Smooth muscle cell (in vitro differentiated cells): ENCODE data around the gene LEFTY1. TPM values are rescaled to one million over a fixed set of nuclear protein-coding genes. Genes with fewer than 3 reads are reported as not detected.

Experiments
- DNase-seq: peaks from one replicate; lab custom pipeline; 2025; ENCODE audit not compliant: unreplicated experiment; lab: John Stamatoyannopoulos, UW
- H2AFZ ChIP-seq: fragments of 200-600 bp; sonication (generic); 2 replicates; pipeline ENCODE4 v1.6.0; 2016; ENCODE audit warnings: antibody characterized with exemption, low read depth, mild to moderate bottlenecking
- H3F3A ChIP-seq: fragments of 200-600 bp; sonication (generic); 2 replicates; pipeline ENCODE4 v1.6.0; 2017; ENCODE audit warnings: antibody characterized with exemption, low read depth
- H3K27ac ChIP-seq: fragments of 200-600 bp; sonication (generic); 2 replicates; pipeline ENCODE4 v1.5.1; 2016; ENCODE audit warnings: low read depth, mild to moderate bottlenecking
- H3K27me3 ChIP-seq: fragments of 200-600 bp; sonication (generic); 2 replicates; pipeline ENCODE4 v1.6.1; 2016; ENCODE audit warnings: low read depth, mild to moderate bottlenecking
- H3K36me3 ChIP-seq: fragments of 200-600 bp; sonication (generic); 2 replicates; pipeline ENCODE4 v1.5.1; 2016; ENCODE audit warnings: low read depth
- H3K4me1 ChIP-seq: fragments of 200-600 bp; sonication (generic); 2 replicates; pipeline ENCODE4 v1.5.1; 2016; ENCODE audit warnings: low read depth
- H3K4me2 ChIP-seq: fragments of 200-600 bp; sonication (generic); 2 replicates; pipeline ENCODE4 v1.6.0; 2016; ENCODE audit warnings: mild to moderate bottlenecking
- H3K4me3 ChIP-seq: fragments of 200-600 bp; sonication (generic); 2 replicates; pipeline ENCODE4 v1.5.1; 2016; ENCODE audit warnings: mild to moderate bottlenecking
- H3K79me2 ChIP-seq: fragments of 200-600 bp; sonication (generic); 2 replicates; pipeline ENCODE4 v1.6.0; 2016; ENCODE audit warnings: low read depth, mild to moderate bottlenecking
- H3K9ac ChIP-seq: fragments of 200-600 bp; sonication (generic); 2 replicates; pipeline ENCODE4 v1.6.0; 2016; ENCODE audit warnings: low read depth
- H3K9me3 ChIP-seq: fragments of 200-600 bp; sonication (generic); replicated peaks from 2 replicates; pipeline ENCODE4 v1.5.1; 2016; ENCODE audit warnings: low read depth
- H4K20me1 ChIP-seq: fragments of 200-600 bp; sonication (generic); 2 replicates; pipeline ENCODE4 v1.6.0; 2016; ENCODE audit warnings: low read depth
- CTCF ChIP-seq: fragments of 200-600 bp; sonication (generic); IDR thresholded peaks from 2 replicates; pipeline ENCODE4 v1.5.1; 2017; ENCODE audit warnings: borderline replicate concordance, mild to moderate bottlenecking, antibody characterized with exemption; ENCODE audit not compliant: insufficient read depth, poor library complexity, severe bottlenecking
- WGBS: methylation state at CpG from one replicate; pipeline ENCODE4 v1.1.7; 2016; ENCODE audit warnings: low lambda C conversion rate; 5-methylcytosine and 5-hydroxymethylcytosine counted together
- polyA plus RNA-seq: library from polyadenylated mRNA; unstranded; fragments of >200 nt; fragmentation: Nextera tagmentation; extraction: Ambion mirVana; gene quantifications from 2 replicates; pipeline ENCODE4 v1.2.1, GENCODE V29; 2016
- total RNA-seq: library from RNA; depleted of rRNA; stranded (reverse); fragments of >200 nt; gene quantifications from 2 replicates; pipeline ENCODE4 v1.2.3, GENCODE V29; 2014

The LEFTY1 gene
- total and polyA plus RNA-seq, 2 experiments from 2014 or later: not detected

GRCh38 chr1:225861834-225862580 is 26.9 kb downstream of the LEFTY1 start:
- Histone ChIP-seq H3K4me2 (no peak overlapping the region), H3K4me3 (no peak overlapping the region), H2AFZ (no peak overlapping the region), H3K9me3 (no peaks in the 10 kb centered on the region), H3K4me1 (no peaks in the 10 kb centered on the region), H3K9ac (no peak overlapping the region), H4K20me1 (peaks cover 6% of the 10 kb centered on the region), H3K79me2 (no peaks in the 10 kb centered on the region), H3F3A (peaks cover 18% of the 10 kb centered on the region), H3K27ac (no peak overlapping the region), H3K36me3 (no peaks in the 10 kb centered on the region), H3K27me3 (no peaks in the 10 kb centered on the region)
- DNase-seq: no peak
- 95% methylated on average over 13 of the region's 13 CpGs for WGBS
- no peak for TF ChIP-seq CTCF

- no peak for DNase-seq
- H3F3A ChIP-seq: peaks cover 18% of the 10 kb centered on the region
Observed at GRCh38 chr1:225860876-225861441, 28.0 kb downstream of the LEFTY1 start.

DNA sequence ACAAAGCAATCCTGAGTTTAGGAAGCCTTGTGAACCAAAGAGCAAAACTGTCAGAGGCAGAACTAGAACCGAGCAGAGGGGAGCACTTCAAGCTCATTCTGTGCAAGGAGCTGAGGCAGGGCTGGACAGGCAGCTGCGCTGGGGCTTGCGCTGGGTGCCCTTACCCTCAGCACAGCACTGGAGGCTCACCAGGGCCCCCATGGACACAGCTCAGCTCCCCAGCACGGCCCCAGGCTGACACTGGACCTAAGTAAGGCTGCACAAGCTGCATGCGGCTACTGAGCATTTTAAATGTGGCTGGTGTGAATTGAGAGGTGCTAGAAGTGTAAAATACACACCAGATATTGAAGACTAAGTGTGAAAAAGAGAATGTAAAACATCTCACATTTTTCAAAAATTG is 28.8 kb downstream of the LEFTY1 start:
- 98% methylated on average over 5 of the region's 5 CpGs for WGBS
- no peak overlapping the region for H3K4me2 ChIP-seq
- H3K9me3 ChIP-seq: no peaks in the 10 kb centered on the region
- H4K20me1 ChIP-seq: peaks cover 6% of the 10 kb centered on the region
- DNase-seq: no peak
- no peaks in the 10 kb centered on the region for H3K79me2 ChIP-seq
- no peak overlapping the region for H3K27ac ChIP-seq
- no peak overlapping the region for H2AFZ ChIP-seq
- H3K4me1 ChIP-seq: no peaks in the 10 kb centered on the region
- H3K4me3 ChIP-seq: no peak overlapping the region
- no peak for TF ChIP-seq CTCF
- H3F3A ChIP-seq: peaks cover 12% of the 10 kb centered on the region
- no peak overlapping the region for H3K9ac ChIP-seq
- H3K36me3 ChIP-seq: no peaks in the 10 kb centered on the region
- H3K27me3 ChIP-seq: no peaks in the 10 kb centered on the region

More at GRCh38 chr1:225860876-225861441, 28.0 kb downstream of the LEFTY1 start:
- Histone ChIP-seq H3K36me3 (no peaks in the 10 kb centered on the region), H3K4me2 (no peak overlapping the region), H3K9ac (no peak overlapping the region), H3K4me3 (no peak overlapping the region), H4K20me1 (peaks cover 6% of the 10 kb centered on the region), H3K27ac (no peak overlapping the region), H2AFZ (no peak overlapping the region), H3K27me3 (no peaks in the 10 kb centered on the region), H3K9me3 (no peaks in the 10 kb centered on the region), H3K4me1 (no peaks in the 10 kb centered on the region), H3K79me2 (no peaks in the 10 kb centered on the region)
- TF ChIP-seq CTCF: no peak
- whole genome bisulfite sequencing: 93% methylated on average over 7 of the region's 7 CpGs
